HEK293 (cell line): ENCODE results near the gene PRKCA.

Experiments
- CTCF ChIA-PET: fragments of 350-600 bp; formaldehyde crosslinking; extraction: SDS; loops from one replicate; lab custom pipeline; 2021; ENCODE audit warnings: antibody characterized with exemption; lab: Yijun Ruan, JAX
- POLR2A ChIA-PET: fragments of 300-600 bp; formaldehyde crosslinking; extraction: SDS; loops from one replicate; lab custom pipeline; 2020; ENCODE audit warnings: antibody characterized with exemption, inconsistent platforms; lab: Yijun Ruan, JAX
- H3K27ac ChIP-seq: fragments of 200-500 bp; sonication (Bioruptor generic); 2 replicates; pipeline ENCODE4 v1.5.1; 2014; ENCODE audit warnings: low read depth, low read length, control low read depth, inconsistent platforms; ENCODE audit errors: extremely low read depth
- H3K36me3 ChIP-seq, 2 experiments: fragments of 200-500 bp in 1 of 2; sonication (Bioruptor generic) in 1 of 2; 1 replicate in 1 of 2; 2 replicates in 1 of 2; pipeline ENCODE4 v1.5.1; 2014 to 2017; ENCODE audit warnings: inconsistent platforms in 2 of 2, low read length in 2 of 2; ENCODE audit not compliant: control insufficient read depth in 2 of 2, insufficient read depth in 1 of 2
- H3K4me1 ChIP-seq: fragments of 200-500 bp; sonication (Bioruptor generic); 2 replicates; pipeline ENCODE4 v1.5.1; 2014; ENCODE audit warnings: mild to moderate bottlenecking, low read length, inconsistent platforms; ENCODE audit not compliant: control insufficient read depth, insufficient read depth
- H3K4me3 ChIP-seq: 2 replicates; pipeline ENCODE4 v1.5.1; 2011; ENCODE audit warnings: low read depth, mild to moderate bottlenecking, control low read depth, low read length, moderate library complexity
- H3K9me3 ChIP-seq: fragments of 200-500 bp; sonication (Bioruptor generic); 2 replicates; pipeline ENCODE4 v1.5.1; 2014; ENCODE audit warnings: low read depth, low read length, inconsistent platforms; ENCODE audit not compliant: control insufficient read depth, insufficient read depth
- HOXD13 ChIP-seq: sonication (generic); formaldehyde crosslinking; IDR thresholded peaks from 2 replicates; pipeline ENCODE4 v1.8.0; 2022; ENCODE audit warnings: missing genetic modification reagents, borderline replicate concordance
- KLF16 ChIP-seq: fragments of 450-650 bp; formaldehyde crosslinking; IDR thresholded peaks from 2 replicates; pipeline ENCODE4 v1.5.1; 2017; ENCODE audit warnings: missing biosample characterization, missing genetic modification characterization
- SP7 ChIP-seq: fragments of 450-650 bp; formaldehyde crosslinking; IDR thresholded peaks from 2 replicates; pipeline ENCODE4 v1.5.1; 2016; ENCODE audit warnings: missing biosample characterization, missing genetic modification characterization
- ZBTB21 ChIP-seq: fragments of 450-650 bp; formaldehyde crosslinking; IDR thresholded peaks from 2 replicates; pipeline ENCODE4 v1.5.1; 2017; ENCODE audit warnings: missing biosample characterization, missing genetic modification characterization
- ZBTB44 ChIP-seq: fragments of 450-650 bp; IDR thresholded peaks from 2 replicates; pipeline ENCODE4 v1.5.1; 2018; ENCODE audit warnings: missing biosample characterization, mild to moderate bottlenecking, missing genetic modification characterization
- ZFP3 ChIP-seq: fragments of 450-650 bp; formaldehyde crosslinking; IDR thresholded peaks from 2 replicates; pipeline ENCODE4 v1.5.1; 2016; ENCODE audit warnings: low read depth, missing biosample characterization, missing genetic modification characterization
- ZNF157 ChIP-seq: fragments of 450-650 bp; formaldehyde crosslinking; IDR thresholded peaks from 2 replicates; pipeline ENCODE4 v1.5.1; 2016; ENCODE audit warnings: missing biosample characterization, missing genetic modification characterization
- ZNF175 ChIP-seq: fragments of 450-650 bp; formaldehyde crosslinking; IDR thresholded peaks from 2 replicates; pipeline ENCODE4 v1.5.1; 2016; ENCODE audit warnings: missing biosample characterization, missing genetic modification characterization
- ZNF18 ChIP-seq: fragments of 450-650 bp; formaldehyde crosslinking; IDR thresholded peaks from 2 replicates; pipeline ENCODE4 v1.5.1; 2016; ENCODE audit warnings: missing biosample characterization, missing genetic modification characterization
- ZNF184 ChIP-seq: fragments of 450-650 bp; IDR thresholded peaks from 2 replicates; pipeline ENCODE4 v1.5.1; 2018; ENCODE audit warnings: missing biosample characterization, mild to moderate bottlenecking, missing genetic modification characterization
- ZNF501 ChIP-seq: fragments of 450-650 bp; formaldehyde crosslinking; IDR thresholded peaks from 2 replicates; pipeline ENCODE4 v1.5.1; 2016; ENCODE audit warnings: missing biosample characterization, missing genetic modification characterization
- ZNF571 ChIP-seq: fragments of 450-650 bp; formaldehyde crosslinking; IDR thresholded peaks from 2 replicates; pipeline ENCODE4 v1.5.0; 2017; ENCODE audit warnings: missing biosample characterization, missing genetic modification characterization
- ZNF623 ChIP-seq: fragments of 450-650 bp; formaldehyde crosslinking; IDR thresholded peaks from 2 replicates; pipeline ENCODE4 v1.5.1; 2016; ENCODE audit warnings: missing biosample characterization, missing genetic modification characterization
- TF ChIP-seq, protein P1 (sequence below): fragments of 450-650 bp; formaldehyde crosslinking; IDR thresholded peaks from 2 replicates; pipeline ENCODE4 v1.5.1; 2016; ENCODE audit warnings: missing biosample characterization, missing genetic modification characterization
- TF ChIP-seq, protein P2 (sequence below): fragments of 450-650 bp; formaldehyde crosslinking; IDR thresholded peaks from 2 replicates; pipeline ENCODE4 v1.5.1; 2016; ENCODE audit warnings: missing biosample characterization, missing genetic modification characterization, borderline replicate concordance
- TF ChIP-seq, protein P3 (sequence below): fragments of 450-650 bp; formaldehyde crosslinking; IDR thresholded peaks from 2 replicates; pipeline ENCODE4 v1.5.1; 2016; ENCODE audit warnings: missing biosample characterization, missing genetic modification characterization, borderline replicate concordance

Gene PRKCA

DNA sequence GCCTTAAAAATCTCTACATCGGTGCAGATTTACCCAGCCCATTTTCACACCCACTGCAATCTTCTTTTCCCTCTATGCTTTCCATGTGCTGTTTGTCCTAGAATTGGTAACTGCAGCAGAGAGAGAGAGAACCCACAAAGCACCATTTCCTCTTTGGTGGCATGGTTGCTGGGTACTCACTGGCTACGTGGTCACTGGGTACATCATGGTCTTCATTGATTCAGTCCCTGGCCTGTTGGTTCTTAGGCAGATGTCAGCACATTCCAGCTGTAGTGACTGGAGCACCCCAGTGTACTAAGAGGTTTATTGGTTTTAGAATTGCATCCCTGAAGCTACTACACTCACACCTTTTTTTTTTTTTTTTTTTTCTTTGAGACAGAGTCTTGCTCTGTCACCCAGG, 376.4 kb downstream of the PRKCA start:
- no peak overlapping the region for H3K4me3 ChIP-seq
- CTCF ChIA-PET: no interaction called here
- H3K9me3 ChIP-seq: no peaks in the 10 kb centered on the region
- H3K4me1 ChIP-seq: no peaks in the 10 kb centered on the region; the same call in 1 of the 2 replicates
- H3K36me3 ChIP-seq: no peaks in the 10 kb centered on the region
- POLR2A ChIA-PET: no interaction called here
- TF ChIP-seq ZBTB44 (tag by site-specific recombination): no peak
- no peak for TF ChIP-seq KLF16 (tag by site-specific recombination)
- TF ChIP-seq, protein P1, sequence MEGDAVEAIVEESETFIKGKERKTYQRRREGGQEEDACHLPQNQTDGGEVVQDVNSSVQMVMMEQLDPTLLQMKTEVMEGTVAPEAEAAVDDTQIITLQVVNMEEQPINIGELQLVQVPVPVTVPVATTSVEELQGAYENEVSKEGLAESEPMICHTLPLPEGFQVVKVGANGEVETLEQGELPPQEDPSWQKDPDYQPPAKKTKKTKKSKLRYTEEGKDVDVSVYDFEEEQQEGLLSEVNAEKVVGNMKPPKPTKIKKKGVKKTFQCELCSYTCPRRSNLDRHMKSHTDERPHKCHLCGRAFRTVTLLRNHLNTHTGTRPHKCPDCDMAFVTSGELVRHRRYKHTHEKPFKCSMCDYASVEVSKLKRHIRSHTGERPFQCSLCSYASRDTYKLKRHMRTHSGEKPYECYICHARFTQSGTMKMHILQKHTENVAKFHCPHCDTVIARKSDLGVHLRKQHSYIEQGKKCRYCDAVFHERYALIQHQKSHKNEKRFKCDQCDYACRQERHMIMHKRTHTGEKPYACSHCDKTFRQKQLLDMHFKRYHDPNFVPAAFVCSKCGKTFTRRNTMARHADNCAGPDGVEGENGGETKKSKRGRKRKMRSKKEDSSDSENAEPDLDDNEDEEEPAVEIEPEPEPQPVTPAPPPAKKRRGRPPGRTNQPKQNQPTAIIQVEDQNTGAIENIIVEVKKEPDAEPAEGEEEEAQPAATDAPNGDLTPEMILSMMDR (tag by site-specific recombination): no peak
- no peak for TF ChIP-seq HOXD13 (CRISPR knock-in tag)
- TF ChIP-seq SP7 (tag by site-specific recombination): no peak
- TF ChIP-seq ZNF184 (tag by site-specific recombination): no peak
- TF ChIP-seq ZBTB21 (tag by site-specific recombination): no peak
- no peak for TF ChIP-seq ZNF623 (tag by site-specific recombination)
- TF ChIP-seq ZNF501: no peak
- TF ChIP-seq ZFP3 (tag by site-specific recombination): no peak
- TF ChIP-seq, protein P2, sequence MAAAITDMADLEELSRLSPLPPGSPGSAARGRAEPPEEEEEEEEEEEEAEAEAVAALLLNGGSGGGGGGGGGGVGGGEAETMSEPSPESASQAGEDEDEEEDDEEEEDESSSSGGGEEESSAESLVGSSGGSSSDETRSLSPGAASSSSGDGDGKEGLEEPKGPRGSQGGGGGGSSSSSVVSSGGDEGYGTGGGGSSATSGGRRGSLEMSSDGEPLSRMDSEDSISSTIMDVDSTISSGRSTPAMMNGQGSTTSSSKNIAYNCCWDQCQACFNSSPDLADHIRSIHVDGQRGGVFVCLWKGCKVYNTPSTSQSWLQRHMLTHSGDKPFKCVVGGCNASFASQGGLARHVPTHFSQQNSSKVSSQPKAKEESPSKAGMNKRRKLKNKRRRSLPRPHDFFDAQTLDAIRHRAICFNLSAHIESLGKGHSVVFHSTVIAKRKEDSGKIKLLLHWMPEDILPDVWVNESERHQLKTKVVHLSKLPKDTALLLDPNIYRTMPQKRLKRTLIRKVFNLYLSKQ: no peak
- TF ChIP-seq ZNF175 (tag by site-specific recombination): no peak
- no peak for TF ChIP-seq ZNF571 (tag by site-specific recombination)
- no peak for TF ChIP-seq ZNF18 (tag by site-specific recombination)
- TF ChIP-seq, protein P3, sequence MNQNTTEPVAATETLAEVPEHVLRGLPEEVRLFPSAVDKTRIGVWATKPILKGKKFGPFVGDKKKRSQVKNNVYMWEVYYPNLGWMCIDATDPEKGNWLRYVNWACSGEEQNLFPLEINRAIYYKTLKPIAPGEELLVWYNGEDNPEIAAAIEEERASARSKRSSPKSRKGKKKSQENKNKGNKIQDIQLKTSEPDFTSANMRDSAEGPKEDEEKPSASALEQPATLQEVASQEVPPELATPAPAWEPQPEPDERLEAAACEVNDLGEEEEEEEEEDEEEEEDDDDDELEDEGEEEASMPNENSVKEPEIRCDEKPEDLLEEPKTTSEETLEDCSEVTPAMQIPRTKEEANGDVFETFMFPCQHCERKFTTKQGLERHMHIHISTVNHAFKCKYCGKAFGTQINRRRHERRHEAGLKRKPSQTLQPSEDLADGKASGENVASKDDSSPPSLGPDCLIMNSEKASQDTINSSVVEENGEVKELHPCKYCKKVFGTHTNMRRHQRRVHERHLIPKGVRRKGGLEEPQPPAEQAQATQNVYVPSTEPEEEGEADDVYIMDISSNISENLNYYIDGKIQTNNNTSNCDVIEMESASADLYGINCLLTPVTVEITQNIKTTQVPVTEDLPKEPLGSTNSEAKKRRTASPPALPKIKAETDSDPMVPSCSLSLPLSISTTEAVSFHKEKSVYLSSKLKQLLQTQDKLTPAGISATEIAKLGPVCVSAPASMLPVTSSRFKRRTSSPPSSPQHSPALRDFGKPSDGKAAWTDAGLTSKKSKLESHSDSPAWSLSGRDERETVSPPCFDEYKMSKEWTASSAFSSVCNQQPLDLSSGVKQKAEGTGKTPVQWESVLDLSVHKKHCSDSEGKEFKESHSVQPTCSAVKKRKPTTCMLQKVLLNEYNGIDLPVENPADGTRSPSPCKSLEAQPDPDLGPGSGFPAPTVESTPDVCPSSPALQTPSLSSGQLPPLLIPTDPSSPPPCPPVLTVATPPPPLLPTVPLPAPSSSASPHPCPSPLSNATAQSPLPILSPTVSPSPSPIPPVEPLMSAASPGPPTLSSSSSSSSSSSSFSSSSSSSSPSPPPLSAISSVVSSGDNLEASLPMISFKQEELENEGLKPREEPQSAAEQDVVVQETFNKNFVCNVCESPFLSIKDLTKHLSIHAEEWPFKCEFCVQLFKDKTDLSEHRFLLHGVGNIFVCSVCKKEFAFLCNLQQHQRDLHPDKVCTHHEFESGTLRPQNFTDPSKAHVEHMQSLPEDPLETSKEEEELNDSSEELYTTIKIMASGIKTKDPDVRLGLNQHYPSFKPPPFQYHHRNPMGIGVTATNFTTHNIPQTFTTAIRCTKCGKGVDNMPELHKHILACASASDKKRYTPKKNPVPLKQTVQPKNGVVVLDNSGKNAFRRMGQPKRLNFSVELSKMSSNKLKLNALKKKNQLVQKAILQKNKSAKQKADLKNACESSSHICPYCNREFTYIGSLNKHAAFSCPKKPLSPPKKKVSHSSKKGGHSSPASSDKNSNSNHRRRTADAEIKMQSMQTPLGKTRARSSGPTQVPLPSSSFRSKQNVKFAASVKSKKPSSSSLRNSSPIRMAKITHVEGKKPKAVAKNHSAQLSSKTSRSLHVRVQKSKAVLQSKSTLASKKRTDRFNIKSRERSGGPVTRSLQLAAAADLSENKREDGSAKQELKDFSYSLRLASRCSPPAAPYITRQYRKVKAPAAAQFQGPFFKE (tag by site-specific recombination): no peak
- TF ChIP-seq ZNF157 (tag by site-specific recombination): no peak
- no peak overlapping the region for H3K27ac ChIP-seq
